ENCODE measurements around the gene SRSF8.
"Not testable (repeated sequence)": the region's sequence is repeated elsewhere in the genome, so short reads cannot be mapped to it uniquely, and the experiment has no call there.

The SRSF8 gene

GRCh38 chr11:95066716-95067038 is at the start of gene SRSF8:
Gene SRSF8 (plus strand): TSS chr11:95066919. CDS start chr11:95067227, 308 bp downstream.
- no peak for DNase-seq (ENCODE audit: extremely low read depth in 1 of 2, low read depth in 1 of 2)

- not testable (repeated sequence) for DNase-seq (ENCODE audit: extremely low read depth in 1 of 2, low read depth in 1 of 2)
Observed at GRCh38 chr11:95021468-95021867, 45.3 kb upstream of the SRSF8 start.

- DNase-seq (ENCODE audit: extremely low read depth in 1 of 2, low read depth in 1 of 2): no peak
Observed at GRCh38 chr11:95024958-95025357, 41.8 kb upstream of the SRSF8 start, which contains the start of gene KDM4E. Gene KDM4E (plus strand): TSS chr11:95025258. CDS start chr11:95025558, 300 bp downstream.

GRCh38 chr11:95025594-95025993 is 41.1 kb upstream of the SRSF8 start:
- DNase-seq (ENCODE audit: extremely low read depth in 1 of 2, low read depth in 1 of 2): not testable (repeated sequence)

- DNase-seq (ENCODE audit: extremely low read depth in 1 of 2, low read depth in 1 of 2): no peak
Observed at GRCh38 chr11:95028357-95028756, 38.4 kb upstream of the SRSF8 start.

GRCh38 chr11:95033051-95033450 is 33.7 kb upstream of the SRSF8 start:
- no peak for DNase-seq (ENCODE audit: extremely low read depth in 1 of 2, low read depth in 1 of 2)

- no peak for DNase-seq (ENCODE audit: extremely low read depth in 1 of 2, low read depth in 1 of 2)
Observed at GRCh38 chr11:95035316-95035715, 31.4 kb upstream of the SRSF8 start.

- not testable (repeated sequence) for DNase-seq (ENCODE audit: extremely low read depth in 1 of 2, low read depth in 1 of 2)
Observed at GRCh38 chr11:95037356-95038035, 29.2 kb upstream of the SRSF8 start.

GRCh38 chr11:95042239-95042638 is 24.5 kb upstream of the SRSF8 start:
- no peak for DNase-seq (ENCODE audit: extremely low read depth in 1 of 2, low read depth in 1 of 2)

- no peak for DNase-seq (ENCODE audit: extremely low read depth in 1 of 2, low read depth in 1 of 2)
Observed at GRCh38 chr11:95042906-95043305, 23.8 kb upstream of the SRSF8 start.

GRCh38 chr11:95044010-95044409 is 22.7 kb upstream of the SRSF8 start:
- no peak for DNase-seq (ENCODE audit: extremely low read depth in 1 of 2, low read depth in 1 of 2)

- DNase-seq (ENCODE audit: extremely low read depth in 1 of 2, low read depth in 1 of 2): no peak
Observed at GRCh38 chr11:95045812-95046211, 20.9 kb upstream of the SRSF8 start.

GRCh38 chr11:95049122-95049521 is 17.6 kb upstream of the SRSF8 start, which contains the start of gene KDM4F:
Gene KDM4F (plus strand): TSS chr11:95049422.
- not testable (repeated sequence) for DNase-seq (ENCODE audit: extremely low read depth in 1 of 2, low read depth in 1 of 2)

- DNase-seq (ENCODE audit: extremely low read depth in 1 of 2, low read depth in 1 of 2): no peak
Observed at GRCh38 chr11:95050595-95051202, 16.0 kb upstream of the SRSF8 start.

GRCh38 chr11:95054356-95054755 is 12.4 kb upstream of the SRSF8 start:
- DNase-seq (ENCODE audit: extremely low read depth in 1 of 2, low read depth in 1 of 2): no peak

- DNase-seq (ENCODE audit: extremely low read depth in 1 of 2, low read depth in 1 of 2): no peak
Observed at GRCh38 chr11:95055283-95055897, 11.3 kb upstream of the SRSF8 start.

- no peak for DNase-seq (ENCODE audit: extremely low read depth in 1 of 2, low read depth in 1 of 2)
Observed at GRCh38 chr11:95057959-95058358, 8.8 kb upstream of the SRSF8 start.

- no peak for DNase-seq (ENCODE audit: extremely low read depth in 1 of 2, low read depth in 1 of 2)
Observed at GRCh38 chr11:95058621-95059020, 8.1 kb upstream of the SRSF8 start.

- no peak for DNase-seq (ENCODE audit: extremely low read depth in 1 of 2, low read depth in 1 of 2)
Observed at GRCh38 chr11:95059046-95059445, 7.7 kb upstream of the SRSF8 start.

- no peak for DNase-seq (ENCODE audit: extremely low read depth in 1 of 2, low read depth in 1 of 2)
Observed at GRCh38 chr11:95065336-95065735, 1.4 kb upstream of the SRSF8 start.

GRCh38 chr11:95067039-95067840 is 521 bp downstream of the SRSF8 start:
- peak; percentile 50 to 61 for DNase-seq (ENCODE audit: extremely low read depth in 1 of 2, low read depth in 1 of 2)

Measured in stimulated activated CD8-positive, alpha-beta memory T cell treated with anti-CD3 and anti-CD28 coated beads, Interleukin-7, amount 100 ng/mL, for 48 hours (primary cell).